Testis (tissue), 2 donors: Measurements from ENCODE around the gene ERBB3.

ENCODE experiments used
- POLR2A ChIP-seq: fragments of 450-650 bp; IDR thresholded peaks from one replicate; pipeline ENCODE4 v1.6.1; 2017; ENCODE audit warnings: antibody characterized with exemption, mild to moderate bottlenecking, moderate library complexity
- TF ChIP-seq, protein P1 (sequence below), 3 experiments: fragments of 450-650 bp in 2 of 3; fragments of 200-600 bp in 1 of 3; sonication (generic) in 1 of 3; IDR thresholded peaks; one replicate each; pipeline ENCODE4 v1.5.1; 2016 to 2019; ENCODE audit warnings: antibody characterized with exemption in 3 of 3, mild to moderate bottlenecking in 2 of 3, moderate library complexity in 1 of 3

DNA sequence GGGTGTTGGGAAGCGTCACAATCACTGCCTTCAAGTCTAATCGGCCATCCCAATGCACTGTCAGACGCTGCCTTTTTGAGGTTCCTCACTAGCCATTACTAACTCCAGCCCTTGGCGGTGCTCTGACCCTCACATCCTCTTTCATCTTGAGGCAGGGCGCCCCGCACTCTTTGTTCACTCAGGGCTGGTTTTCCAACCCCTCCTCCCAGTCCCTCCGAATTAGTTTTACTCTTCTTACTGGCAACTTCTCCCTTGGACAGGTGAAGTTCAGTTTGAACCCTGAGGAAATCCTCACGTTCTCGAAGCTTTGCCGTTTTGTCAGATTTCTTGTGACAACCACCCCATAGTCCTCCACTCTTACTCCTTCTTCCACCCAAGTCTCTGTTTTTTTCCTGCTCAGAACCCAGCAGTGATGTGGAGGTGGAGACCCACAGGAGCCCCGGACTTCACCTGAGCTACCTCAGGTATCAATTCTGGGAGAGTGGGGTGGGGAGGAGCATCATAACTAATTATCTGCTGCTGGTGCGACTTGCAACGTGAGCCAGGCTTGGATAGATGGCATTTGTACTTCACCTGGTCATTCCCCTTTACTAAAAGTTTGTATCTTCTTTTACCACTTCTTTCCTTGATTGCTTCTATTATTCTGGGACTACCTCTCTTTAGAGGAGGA lies 38.9 kb downstream of the ERBB3 start:
- TF ChIP-seq, protein P1, sequence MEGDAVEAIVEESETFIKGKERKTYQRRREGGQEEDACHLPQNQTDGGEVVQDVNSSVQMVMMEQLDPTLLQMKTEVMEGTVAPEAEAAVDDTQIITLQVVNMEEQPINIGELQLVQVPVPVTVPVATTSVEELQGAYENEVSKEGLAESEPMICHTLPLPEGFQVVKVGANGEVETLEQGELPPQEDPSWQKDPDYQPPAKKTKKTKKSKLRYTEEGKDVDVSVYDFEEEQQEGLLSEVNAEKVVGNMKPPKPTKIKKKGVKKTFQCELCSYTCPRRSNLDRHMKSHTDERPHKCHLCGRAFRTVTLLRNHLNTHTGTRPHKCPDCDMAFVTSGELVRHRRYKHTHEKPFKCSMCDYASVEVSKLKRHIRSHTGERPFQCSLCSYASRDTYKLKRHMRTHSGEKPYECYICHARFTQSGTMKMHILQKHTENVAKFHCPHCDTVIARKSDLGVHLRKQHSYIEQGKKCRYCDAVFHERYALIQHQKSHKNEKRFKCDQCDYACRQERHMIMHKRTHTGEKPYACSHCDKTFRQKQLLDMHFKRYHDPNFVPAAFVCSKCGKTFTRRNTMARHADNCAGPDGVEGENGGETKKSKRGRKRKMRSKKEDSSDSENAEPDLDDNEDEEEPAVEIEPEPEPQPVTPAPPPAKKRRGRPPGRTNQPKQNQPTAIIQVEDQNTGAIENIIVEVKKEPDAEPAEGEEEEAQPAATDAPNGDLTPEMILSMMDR (IDR thresholded peaks at IDR 0.05): no peak
- TF ChIP-seq POLR2A: no peak
